Fibroblast of mammary gland (primary cell): ENCODE measurements around the gene ZBTB47.
A peak's percentile ranks its signal among the peaks of the same experiment; 100 is the strongest.

ENCODE experiments used
- DNase-seq: peaks from one replicate; pipeline ENCODE4 v3.0.0-alpha.2; 2010; ENCODE audit warnings: low read depth
- H3K4me3 ChIP-seq: 2 replicates; pipeline ENCODE4 v1.5.1; 2011; ENCODE audit warnings: low read depth, mild to moderate bottlenecking, low read length, moderate library complexity; ENCODE audit not compliant: control insufficient read depth
- TF ChIP-seq, protein P1 (sequence below): conservative IDR thresholded peaks from 2 replicates; pipeline ENCODE4 v1.5.1; 2011; ENCODE audit warnings: low read depth, low read length, inconsistent platforms; ENCODE audit not compliant: control insufficient read depth, insufficient read depth

Gene ZBTB47

DNA sequence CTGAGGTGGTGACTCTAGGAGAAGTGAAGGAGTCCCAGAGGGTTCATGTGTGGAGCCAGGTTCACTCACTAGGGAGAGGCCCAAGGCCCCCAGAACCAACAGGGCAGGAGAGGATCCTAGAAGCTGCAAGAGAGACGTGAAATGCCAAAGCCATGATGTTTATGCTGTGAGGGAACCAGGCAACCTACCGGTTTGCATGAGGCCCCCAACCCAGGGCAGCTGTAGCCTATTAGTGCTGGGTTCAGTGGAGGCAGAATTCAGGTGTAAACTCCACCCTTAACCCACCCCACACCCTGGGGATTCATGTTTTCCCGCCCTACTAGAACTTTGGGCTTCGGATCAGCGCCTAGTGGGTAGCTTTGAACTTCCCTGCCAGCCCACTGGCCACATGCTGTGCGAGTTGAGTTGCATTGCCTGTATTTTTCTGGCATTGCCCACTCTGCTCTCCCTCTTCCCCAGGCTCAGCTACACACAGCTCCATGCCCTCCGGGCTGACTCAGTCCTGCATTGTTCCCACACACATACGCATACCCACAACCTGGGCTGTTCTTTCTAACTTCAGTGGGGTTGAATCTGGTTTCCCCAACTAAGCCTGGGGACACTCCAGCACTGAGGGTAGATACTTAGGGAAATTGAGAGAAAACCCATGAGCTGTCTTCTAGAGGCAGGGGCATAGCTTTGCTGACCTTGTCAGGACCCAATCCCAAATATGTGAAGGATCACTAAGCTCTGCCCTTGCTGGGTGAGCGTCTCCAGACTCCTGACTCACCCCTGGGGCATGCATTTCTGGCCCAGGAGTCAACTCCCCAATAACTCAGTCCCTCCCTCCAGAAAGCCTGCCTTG lies 2.0 kb upstream of the ZBTB47 start:
- peak; percentile 70 for DNase-seq
- TF ChIP-seq, protein P1, sequence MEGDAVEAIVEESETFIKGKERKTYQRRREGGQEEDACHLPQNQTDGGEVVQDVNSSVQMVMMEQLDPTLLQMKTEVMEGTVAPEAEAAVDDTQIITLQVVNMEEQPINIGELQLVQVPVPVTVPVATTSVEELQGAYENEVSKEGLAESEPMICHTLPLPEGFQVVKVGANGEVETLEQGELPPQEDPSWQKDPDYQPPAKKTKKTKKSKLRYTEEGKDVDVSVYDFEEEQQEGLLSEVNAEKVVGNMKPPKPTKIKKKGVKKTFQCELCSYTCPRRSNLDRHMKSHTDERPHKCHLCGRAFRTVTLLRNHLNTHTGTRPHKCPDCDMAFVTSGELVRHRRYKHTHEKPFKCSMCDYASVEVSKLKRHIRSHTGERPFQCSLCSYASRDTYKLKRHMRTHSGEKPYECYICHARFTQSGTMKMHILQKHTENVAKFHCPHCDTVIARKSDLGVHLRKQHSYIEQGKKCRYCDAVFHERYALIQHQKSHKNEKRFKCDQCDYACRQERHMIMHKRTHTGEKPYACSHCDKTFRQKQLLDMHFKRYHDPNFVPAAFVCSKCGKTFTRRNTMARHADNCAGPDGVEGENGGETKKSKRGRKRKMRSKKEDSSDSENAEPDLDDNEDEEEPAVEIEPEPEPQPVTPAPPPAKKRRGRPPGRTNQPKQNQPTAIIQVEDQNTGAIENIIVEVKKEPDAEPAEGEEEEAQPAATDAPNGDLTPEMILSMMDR: no peak
- no peak overlapping the region for H3K4me3 ChIP-seq

- DNase-seq: no peak
- peak overlapping the region; percentile 76 for H3K4me3 ChIP-seq
- TF ChIP-seq, protein P1: no peak
These were observed 1.3 kb upstream of the ZBTB47 start for GRCh38 chr3:42652251-42652610.

- DNase-seq: peak; percentile 84
- TF ChIP-seq, protein P1: no peak
- peak overlapping the region; percentile 76 for H3K4me3 ChIP-seq
These were observed 740 bp upstream of the ZBTB47 start for GRCh38 chr3:42652611-42653302.

- peak overlapping the region; percentile 76 for H3K4me3 ChIP-seq
- no peak for DNase-seq
- TF ChIP-seq, protein P1: no peak
These were observed 266 bp upstream of the ZBTB47 start for GRCh38 chr3:42653303-42653559.

DNA sequence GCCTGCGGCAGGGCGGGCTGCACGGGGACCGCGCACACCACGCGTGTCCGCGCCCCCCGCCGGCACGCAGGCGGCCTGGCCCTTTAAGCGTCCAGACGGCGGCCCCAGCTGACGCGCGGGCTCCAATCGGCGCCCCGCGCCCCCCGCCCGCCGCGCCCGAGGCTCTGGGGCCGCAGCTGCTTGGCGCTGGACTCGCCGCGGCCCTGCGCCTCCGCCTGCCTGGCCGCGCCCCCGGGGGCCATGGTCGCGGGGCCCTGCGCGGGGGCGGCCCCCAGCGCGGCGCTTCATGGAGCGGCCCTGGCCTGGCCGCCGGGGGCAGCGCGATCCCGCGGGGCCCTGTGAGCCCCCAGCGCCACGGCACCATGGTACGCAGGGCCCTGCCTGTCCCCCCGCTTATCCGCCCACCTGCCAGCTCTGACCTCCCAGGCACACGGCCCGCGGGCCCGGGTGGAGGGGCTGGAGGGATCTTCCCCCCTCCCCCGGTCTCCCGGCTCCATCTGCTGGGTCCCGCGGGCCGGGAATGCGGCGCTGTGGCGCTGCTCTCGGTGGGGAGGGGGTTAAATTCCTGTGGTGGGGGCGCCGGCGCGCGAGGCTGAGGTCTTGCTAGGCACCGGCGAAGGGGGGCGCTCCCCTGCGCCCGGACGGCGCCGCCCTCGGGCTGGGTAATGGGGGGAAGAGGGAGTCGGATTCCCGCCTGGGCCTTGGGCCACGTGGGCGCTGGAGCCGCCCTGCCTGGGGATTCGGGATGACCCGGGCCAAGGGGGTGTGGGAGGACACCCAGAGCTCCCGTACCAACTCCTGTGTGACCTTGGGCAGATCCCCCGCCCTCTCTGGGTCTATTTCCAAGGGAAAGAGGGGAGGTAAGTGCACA lies 1.1 kb downstream of the ZBTB47 start:
- TF ChIP-seq, protein P1: no peak
- DNase-seq: peak; percentile 53

DNA sequence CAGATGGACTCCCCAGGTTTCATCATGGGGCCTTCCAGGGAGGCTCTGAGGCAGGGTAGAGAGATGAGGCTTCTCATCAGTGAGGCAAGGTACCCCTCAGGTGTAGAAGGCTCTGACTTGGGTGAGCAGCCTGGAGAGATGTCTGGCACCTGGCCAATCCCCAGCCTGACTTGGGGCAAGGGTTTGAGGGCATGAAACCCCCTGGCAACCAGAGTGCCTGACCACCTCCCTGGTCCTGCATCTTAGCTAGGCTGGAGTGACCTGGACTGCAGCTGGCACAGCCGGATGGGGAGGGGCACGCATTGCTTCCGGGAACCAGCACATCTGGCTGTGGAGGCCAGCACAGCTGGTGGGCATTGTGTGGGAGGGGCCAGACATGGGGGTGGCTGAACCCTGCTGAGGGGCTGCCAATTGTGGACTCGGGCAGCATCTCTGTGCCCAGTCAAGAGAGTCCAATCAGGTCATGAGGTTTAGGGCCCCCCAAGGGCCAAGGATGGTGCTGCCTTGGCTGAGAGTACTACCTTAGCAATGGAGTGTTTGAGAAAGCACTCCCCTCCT lies 1.9 kb downstream of the ZBTB47 start:
- peak overlapping the region; percentile 61 for H3K4me3 ChIP-seq
- TF ChIP-seq, protein P1: no peak
- no peak for DNase-seq

More for the DNA sequence above, 1.1 kb downstream of the ZBTB47 start:
- H3K4me3 ChIP-seq: peak overlapping the region; percentile 76
